Mucosa of stomach (tissue), 1 donor: ENCODE measurements around the gene OR6V1.
"Not testable (repeated sequence)": the region's sequence is repeated elsewhere in the genome, so short reads cannot be mapped to it uniquely, and the experiment has no call there.

Experiments used
- H3K27me3 ChIP-seq: one replicate; pipeline ENCODE4 v1.7.0; 2013; ENCODE audit warnings: mild to moderate bottlenecking, low read length; ENCODE audit not compliant: control insufficient read depth, insufficient read depth
- H3K36me3 ChIP-seq: one replicate; pipeline ENCODE4 v1.7.0; 2013; ENCODE audit warnings: low read length; ENCODE audit not compliant: control insufficient read depth, insufficient read depth
- H3K4me1 ChIP-seq: one replicate; pipeline ENCODE4 v1.7.0; 2013; ENCODE audit warnings: mild to moderate bottlenecking, low read length; ENCODE audit not compliant: control insufficient read depth, insufficient read depth
- H3K4me3 ChIP-seq: one replicate; pipeline ENCODE4 v1.7.0; 2013; ENCODE audit warnings: low read length
- H3K9ac ChIP-seq: one replicate; pipeline ENCODE4 v1.7.0; 2013; ENCODE audit warnings: mild to moderate bottlenecking, low read length, moderate library complexity
- H3K9me3 ChIP-seq: one replicate; pipeline ENCODE4 v1.7.0; 2013; ENCODE audit warnings: mild to moderate bottlenecking, low read length, moderate library complexity; ENCODE audit not compliant: control insufficient read depth
- donor health status: Pancreatic carcinoma.

Gene OR6V1

GRCh38 chr7:143085610-143086009 is 33.5 kb downstream of the OR6V1 start:
- H3K27me3 ChIP-seq, H3K4me1 ChIP-seq, H3K9ac ChIP-seq, H3K36me3 ChIP-seq, H3K9me3 ChIP-seq, H3K4me3 ChIP-seq: not testable (repeated sequence)

- H3K27me3 ChIP-seq: not testable (repeated sequence)
Measured at GRCh38 chr7:143088549-143089231, 36.5 kb downstream of the OR6V1 start.

DNA sequence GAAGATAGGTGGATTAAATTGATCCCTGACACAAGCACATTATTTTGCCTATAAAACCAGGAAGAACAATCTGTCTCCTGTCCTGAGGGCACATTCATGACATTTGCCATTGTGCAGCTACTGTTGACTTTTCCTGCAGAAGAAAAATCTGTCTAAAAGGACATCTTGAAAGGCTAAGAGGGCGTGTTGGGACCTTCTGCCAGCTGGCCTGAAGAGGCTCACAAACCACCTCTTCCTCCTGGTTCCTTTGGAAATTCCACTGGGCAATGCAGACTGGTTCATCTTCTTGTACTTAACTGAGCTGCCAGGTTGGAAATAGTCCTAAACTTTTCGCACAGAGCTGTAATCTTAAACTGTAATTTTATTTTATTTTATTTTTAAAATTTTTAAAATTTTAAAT is 44.0 kb downstream of the OR6V1 start:
- Histone ChIP-seq H3K4me1 (no peaks in the 10 kb centered on the region), H3K27me3 (no peaks in the 10 kb centered on the region), H3K9me3 (no peaks in the 10 kb centered on the region), H3K4me3 (no peak overlapping the region), H3K36me3 (no peaks in the 10 kb centered on the region), H3K9ac (no peak overlapping the region)

More at GRCh38 chr7:143088549-143089231, 36.5 kb downstream of the OR6V1 start:
- not testable (repeated sequence) for H3K9me3 ChIP-seq, H3K36me3 ChIP-seq, H3K9ac ChIP-seq, H3K4me1 ChIP-seq, H3K4me3 ChIP-seq

DNA sequence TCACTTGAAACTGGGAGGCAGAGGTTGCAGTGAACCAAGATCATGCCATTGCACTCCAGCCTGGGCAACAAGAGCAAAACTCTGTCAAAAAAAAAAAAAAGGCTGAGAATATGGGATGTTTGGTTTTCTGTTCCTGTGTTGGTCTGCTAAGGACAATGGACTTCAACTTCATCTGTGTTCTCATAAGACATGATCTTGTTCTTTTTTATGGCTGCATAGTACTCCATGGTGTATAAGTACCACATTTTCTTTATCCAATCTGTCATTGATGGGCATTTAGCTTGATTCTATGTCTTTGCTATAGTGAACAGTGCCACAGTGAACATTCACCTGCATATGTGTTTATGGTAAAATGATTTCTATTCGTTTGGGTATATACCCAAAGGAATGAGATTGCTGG is 47.4 kb downstream of the OR6V1 start:
- H3K4me1 ChIP-seq, H3K4me3 ChIP-seq, H3K27me3 ChIP-seq, H3K36me3 ChIP-seq, H3K9me3 ChIP-seq, H3K9ac ChIP-seq: not testable (repeated sequence)
